Ascending aorta (tissue), 2 donors: ENCODE results near the gene SHISA9. TPM values are rescaled to one million over a fixed set of nuclear protein-coding genes. Genes with fewer than 3 reads are reported as not detected.

Experiments used
- DNase-seq, 2 donors: peaks; one replicate each; pipeline ENCODE4 v3.0.0-alpha.2; 2019; ENCODE audit warnings: low spot score in 2 of 2
- H3K27ac ChIP-seq, 2 donors: fragments of 200-600 bp; sonication (generic); one replicate each; pipeline ENCODE4 v1.5.1; 2016 to 2017; ENCODE audit warnings: mild to moderate bottlenecking in 1 of 2
- H3K27me3 ChIP-seq: fragments of 200-600 bp; sonication (generic); one replicate; pipeline ENCODE4 v1.5.1; 2017
- H3K36me3 ChIP-seq, 2 donors: fragments of 200-600 bp; sonication (generic); one replicate each; pipeline ENCODE4 v1.5.1; 2016
- H3K4me1 ChIP-seq, 2 donors: fragments of 200-600 bp; sonication (generic); one replicate each; pipeline ENCODE4 v1.5.1; 2016 to 2017; ENCODE audit warnings: mild to moderate bottlenecking in 1 of 2
- H3K4me3 ChIP-seq, 2 donors: fragments of 200-600 bp; sonication (generic); one replicate each; pipeline ENCODE4 v1.5.1; 2016 to 2017; ENCODE audit warnings: mild to moderate bottlenecking in 1 of 2
- H3K9me3 ChIP-seq, 2 donors: fragments of 200-600 bp; sonication (generic); one replicate each; pipeline ENCODE4 v1.5.1; 2016
- CTCF ChIP-seq, 3 experiments: fragments of 200-600 bp in 2 of 3; fragments of 450-650 bp in 1 of 3; sonication (generic) in 2 of 3; IDR thresholded peaks; one replicate each; pipeline ENCODE4 v1.5.1; 2016 to 2019; ENCODE audit warnings: antibody characterized with exemption in 3 of 3, mild to moderate bottlenecking in 1 of 3, moderate library complexity in 1 of 3
- intact Hi-C: fragments of 100-400 bp; cut with DNase I; formaldehyde crosslinking; loops from one replicate; pipeline ENCODE4 v1.15.1; 2023
- total RNA-seq: library from RNA; depleted of rRNA; stranded (reverse); fragments of >200 nt; gene quantifications from one replicate; pipeline ENCODE4 v1.1.0, GENCODE V29; 2016

Gene SHISA9
- total RNA-seq, 1 donor from 2014 or later = 8.9 TPM

GRCh38 chr16:13229039-13229438, 327.6 kb downstream of the SHISA9 start:
- no peaks in the 10 kb centered on the region for H3K27me3 ChIP-seq
- no peak for TF ChIP-seq CTCF (IDR thresholded peaks at IDR 0.05)
- no peak for DNase-seq
- H3K9me3 ChIP-seq = no peaks in the 10 kb centered on the region
- H3K36me3 ChIP-seq = no peaks in the 10 kb centered on the region
- H3K4me1 ChIP-seq = no peaks in the 10 kb centered on the region
- no peak overlapping the region for H3K4me3 ChIP-seq
- intact Hi-C loops = no loop called here
- no peak overlapping the region for H3K27ac ChIP-seq

GRCh38 chr16:13231365-13231764, 330.0 kb downstream of the SHISA9 start:
- H3K4me1 ChIP-seq = no peaks in the 10 kb centered on the region
- no peak overlapping the region for H3K4me3 ChIP-seq
- H3K36me3 ChIP-seq = no peaks in the 10 kb centered on the region
- TF ChIP-seq CTCF (IDR thresholded peaks at IDR 0.05) = no peak
- H3K27me3 ChIP-seq = no peaks in the 10 kb centered on the region
- H3K27ac ChIP-seq = no peak overlapping the region
- intact Hi-C loops = no loop called here
- no peaks in the 10 kb centered on the region for H3K9me3 ChIP-seq
- no peak for DNase-seq

- Histone ChIP-seq H3K9me3 (no peaks in the 10 kb centered on the region), H3K36me3 (no peaks in the 10 kb centered on the region), H3K4me1 (no peaks in the 10 kb centered on the region), H3K27ac (no peak overlapping the region), H3K4me3 (no peak overlapping the region), H3K27me3 (no peaks in the 10 kb centered on the region)
- intact Hi-C loops = no loop called here
- DNase-seq = no peak
- no peak for TF ChIP-seq CTCF (IDR thresholded peaks at IDR 0.05)
Observed at GRCh38 chr16:13234999-13235398, 333.6 kb downstream of the SHISA9 start.

- Histone ChIP-seq H3K9me3 (no peaks in the 10 kb centered on the region), H3K27me3 (no peaks in the 10 kb centered on the region), H3K4me3 (no peak overlapping the region), H3K4me1 (no peaks in the 10 kb centered on the region), H3K27ac (no peak overlapping the region), H3K36me3 (no peaks in the 10 kb centered on the region)
- intact Hi-C loops = no loop called here
- DNase-seq = no peak
- TF ChIP-seq CTCF (IDR thresholded peaks at IDR 0.05) = no peak
Observed at GRCh38 chr16:13236308-13236707, 334.9 kb downstream of the SHISA9 start.

GRCh38 chr16:13238182-13238581, 336.8 kb downstream of the SHISA9 start:
- no peak for DNase-seq
- no peaks in the 10 kb centered on the region for H3K4me1 ChIP-seq
- H3K27me3 ChIP-seq = no peaks in the 10 kb centered on the region
- TF ChIP-seq CTCF (IDR thresholded peaks at IDR 0.05) = no peak
- no peak overlapping the region for H3K27ac ChIP-seq
- no peak overlapping the region for H3K4me3 ChIP-seq
- H3K36me3 ChIP-seq = no peaks in the 10 kb centered on the region
- intact Hi-C loops = no loop called here
- H3K9me3 ChIP-seq = no peaks in the 10 kb centered on the region

- no peaks in the 10 kb centered on the region for H3K27me3 ChIP-seq
- H3K4me1 ChIP-seq = no peaks in the 10 kb centered on the region
- H3K27ac ChIP-seq = no peak overlapping the region
- intact Hi-C loops = no loop called here
- DNase-seq = no peak
- no peak overlapping the region for H3K4me3 ChIP-seq
- H3K9me3 ChIP-seq = no peaks in the 10 kb centered on the region
- TF ChIP-seq CTCF (IDR thresholded peaks at IDR 0.05) = no peak
- no peaks in the 10 kb centered on the region for H3K36me3 ChIP-seq
Observed at GRCh38 chr16:13242201-13242600, 340.8 kb downstream of the SHISA9 start.
